DND-41 (cell line): ENCODE measurements around the gene HSDL2.

Experiments used
- ATAC-seq: fragments of 200-7000 bp; cut with Tn5 transposase; 3 replicates; pipeline ENCODE4 v1.9.1; 2021; ENCODE audit warnings: low read depth; ENCODE audit not compliant: insufficient read depth
- DNase-seq: peaks from one replicate; pipeline ENCODE4 v3.0.0-alpha.2; 2020
- H2AFZ ChIP-seq: 2 replicates; pipeline ENCODE4 v1.6.0; 2012; ENCODE audit warnings: low read depth, low read length
- H3K27ac ChIP-seq: 2 replicates; pipeline ENCODE4 v1.5.1; 2012; ENCODE audit warnings: low read length, inconsistent platforms
- H3K27me3 ChIP-seq: fragments of 200-600 bp; sonication (generic); 2 replicates; pipeline ENCODE4 v1.6.0; 2012; ENCODE audit warnings: low read length, mild to moderate bottlenecking, inconsistent platforms; ENCODE audit not compliant: insufficient read depth, poor library complexity
- H3K36me3 ChIP-seq: 2 replicates; pipeline ENCODE4 v1.5.1; 2012; ENCODE audit warnings: low read length, inconsistent platforms; ENCODE audit not compliant: insufficient read depth
- H3K4me1 ChIP-seq: 2 replicates; pipeline ENCODE4 v1.5.1; 2012; ENCODE audit warnings: mild to moderate bottlenecking, low read length; ENCODE audit not compliant: insufficient read depth
- H3K4me2 ChIP-seq: 2 replicates; pipeline ENCODE4 v1.6.0; 2012; ENCODE audit warnings: mild to moderate bottlenecking, moderate library complexity, low read length, inconsistent platforms; ENCODE audit not compliant: insufficient read depth
- H3K4me3 ChIP-seq, 2 experiments: fragments of 200-600 bp in 1 of 2; shearing (Covaris generic) in 1 of 2; 2 replicates each; pipeline ENCODE4 v1.5.1; 2012 to 2016; ENCODE audit warnings: inconsistent platforms in 2 of 2, low read length in 2 of 2, mild to moderate bottlenecking in 2 of 2, low read depth in 1 of 2, moderate library complexity in 1 of 2
- H3K79me2 ChIP-seq: 2 replicates; pipeline ENCODE4 v1.6.0; 2012; ENCODE audit warnings: low read length, inconsistent platforms; ENCODE audit not compliant: insufficient read depth
- H3K9ac ChIP-seq: 2 replicates; pipeline ENCODE4 v1.6.0; 2012; ENCODE audit warnings: low read depth, mild to moderate bottlenecking, inconsistent platforms, low read length, moderate library complexity
- H3K9me3 ChIP-seq: 2 replicates; pipeline ENCODE4 v1.5.1; 2012; ENCODE audit warnings: low read length, moderate library complexity, mild to moderate bottlenecking, inconsistent platforms; ENCODE audit not compliant: insufficient read depth, severe bottlenecking
- H4K20me1 ChIP-seq: 2 replicates; pipeline ENCODE4 v1.6.0; 2012; ENCODE audit warnings: low read length; ENCODE audit not compliant: insufficient read depth
- CTCF ChIP-seq: IDR thresholded peaks from 2 replicates; pipeline ENCODE4 v1.5.1; 2012; ENCODE audit warnings: borderline replicate concordance, low read length, moderate library complexity, mild to moderate bottlenecking; ENCODE audit not compliant: poor library complexity, severe bottlenecking; ENCODE audit errors: extremely low read depth
- EZH2 ChIP-seq: IDR thresholded peaks from 3 replicates; pipeline ENCODE4 v1.6.1; 2012; ENCODE audit warnings: borderline replicate concordance, low read depth, mild to moderate bottlenecking, moderate library complexity, low read length, inconsistent platforms; ENCODE audit not compliant: severe bottlenecking

HSDL2 gene

GRCh38 chr9:112396416-112396815 is 16.5 kb downstream of the HSDL2 start:
- H3K4me2 ChIP-seq, result no peak overlapping the region

GRCh38 chr9:112396872-112397271 is 17.0 kb downstream of the HSDL2 start:
- Histone ChIP-seq H3K27me3 (no peaks in the 10 kb centered on the region), H3K27ac (no peak overlapping the region), H3K9me3 (peaks cover 9% of the 10 kb centered on the region), H3K4me2 (no peak overlapping the region), H3K9ac (no peak overlapping the region), H2AFZ (no peak overlapping the region), H3K4me3 (no peak overlapping the region), H3K36me3 (peaks cover 7% of the 10 kb centered on the region), H3K4me1 (no peaks in the 10 kb centered on the region), H3K79me2 (no peaks in the 10 kb centered on the region), H4K20me1 (no peaks in the 10 kb centered on the region)
- ATAC-seq (no peak), DNase-seq (no peak)
- TF ChIP-seq CTCF, result no peak
- TF ChIP-seq EZH2, result no peak

More at GRCh38 chr9:112396416-112396815, 16.5 kb downstream of the HSDL2 start:
- Histone ChIP-seq H3K4me1 (no peaks in the 10 kb centered on the region), H4K20me1 (no peaks in the 10 kb centered on the region), H3K27ac (no peak overlapping the region), H3K79me2 (no peaks in the 10 kb centered on the region), H2AFZ (no peak overlapping the region), H3K9me3 (peaks cover 9% of the 10 kb centered on the region), H3K36me3 (peaks cover 7% of the 10 kb centered on the region), H3K9ac (no peak overlapping the region), H3K27me3 (no peaks in the 10 kb centered on the region), H3K4me3 (no peak overlapping the region)
- ATAC-seq (no peak), DNase-seq (no peak)
- no peak for TF ChIP-seq CTCF
- no peak for TF ChIP-seq EZH2

GRCh38 chr9:112401175-112401815 is 21.4 kb downstream of the HSDL2 start:
- no peaks in the 10 kb centered on the region for H4K20me1 ChIP-seq
- H2AFZ ChIP-seq, result no peak overlapping the region
- peaks cover 7% of the 10 kb centered on the region for H3K36me3 ChIP-seq
- no peak overlapping the region for H3K9ac ChIP-seq
- no peak for TF ChIP-seq EZH2
- no peak for TF ChIP-seq CTCF
- no peak overlapping the region for H3K27ac ChIP-seq
- H3K9me3 ChIP-seq, result peaks cover 9% of the 10 kb centered on the region
- no peaks in the 10 kb centered on the region for H3K79me2 ChIP-seq
- DNase-seq, result no peak
- no peak overlapping the region for H3K4me3 ChIP-seq
- H3K4me1 ChIP-seq, result no peaks in the 10 kb centered on the region
- no peaks in the 10 kb centered on the region for H3K27me3 ChIP-seq
- no peak overlapping the region for H3K4me2 ChIP-seq
- ATAC-seq, result no peak
